GM21786 (cell line): ENCODE measurements around the gene CDT1.
A peak's percentile ranks its signal among the peaks of the same experiment; 100 is the strongest.
"Not testable (repeated sequence)": the region's sequence is repeated elsewhere in the genome, so short reads cannot be mapped to it uniquely, and the experiment has no call there.

Source experiments
- ATAC-seq: cut with Tn5 transposase; IDR thresholded peaks from one replicate; pipeline ENCODE4 v1.9.1; 2021; ENCODE audit not compliant: unreplicated experiment

CDT1 gene

DNA sequence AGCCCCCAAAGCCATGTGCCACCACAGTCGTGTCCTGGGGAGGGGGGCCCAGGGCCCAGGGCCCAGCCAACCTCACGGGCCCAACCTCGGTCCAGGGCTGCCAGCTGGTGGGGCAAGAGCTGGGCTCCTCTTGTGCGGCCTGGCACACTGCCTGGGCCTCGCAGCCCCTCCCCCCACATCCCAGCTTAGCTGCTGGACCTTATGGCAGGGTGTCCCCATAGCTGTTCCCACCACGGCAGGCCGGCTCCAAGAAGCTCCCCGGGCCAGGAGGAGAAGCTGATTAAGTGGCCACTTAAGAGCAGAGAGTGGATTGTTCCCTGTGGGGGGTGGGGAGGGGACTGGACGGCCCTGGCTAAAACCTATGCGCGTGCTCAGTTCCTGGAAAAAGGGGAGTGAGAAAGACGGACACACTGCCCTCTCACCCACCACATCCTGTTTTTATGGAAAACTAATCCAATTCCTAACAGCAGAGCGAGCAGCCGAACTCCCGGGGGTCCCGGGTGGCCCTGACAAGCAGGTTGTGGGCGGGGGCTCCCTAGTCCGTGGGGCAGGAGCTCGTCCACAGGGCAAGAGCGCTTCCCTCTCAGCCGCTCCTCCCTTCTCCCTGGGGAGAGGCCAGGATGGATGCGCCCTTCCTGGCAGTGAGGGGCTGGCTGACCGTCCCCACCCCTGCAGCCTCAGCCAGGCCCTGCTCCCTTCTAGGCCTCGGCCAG, 35.4 kb upstream of the CDT1 start:
- ATAC-seq, result no peak

DNA sequence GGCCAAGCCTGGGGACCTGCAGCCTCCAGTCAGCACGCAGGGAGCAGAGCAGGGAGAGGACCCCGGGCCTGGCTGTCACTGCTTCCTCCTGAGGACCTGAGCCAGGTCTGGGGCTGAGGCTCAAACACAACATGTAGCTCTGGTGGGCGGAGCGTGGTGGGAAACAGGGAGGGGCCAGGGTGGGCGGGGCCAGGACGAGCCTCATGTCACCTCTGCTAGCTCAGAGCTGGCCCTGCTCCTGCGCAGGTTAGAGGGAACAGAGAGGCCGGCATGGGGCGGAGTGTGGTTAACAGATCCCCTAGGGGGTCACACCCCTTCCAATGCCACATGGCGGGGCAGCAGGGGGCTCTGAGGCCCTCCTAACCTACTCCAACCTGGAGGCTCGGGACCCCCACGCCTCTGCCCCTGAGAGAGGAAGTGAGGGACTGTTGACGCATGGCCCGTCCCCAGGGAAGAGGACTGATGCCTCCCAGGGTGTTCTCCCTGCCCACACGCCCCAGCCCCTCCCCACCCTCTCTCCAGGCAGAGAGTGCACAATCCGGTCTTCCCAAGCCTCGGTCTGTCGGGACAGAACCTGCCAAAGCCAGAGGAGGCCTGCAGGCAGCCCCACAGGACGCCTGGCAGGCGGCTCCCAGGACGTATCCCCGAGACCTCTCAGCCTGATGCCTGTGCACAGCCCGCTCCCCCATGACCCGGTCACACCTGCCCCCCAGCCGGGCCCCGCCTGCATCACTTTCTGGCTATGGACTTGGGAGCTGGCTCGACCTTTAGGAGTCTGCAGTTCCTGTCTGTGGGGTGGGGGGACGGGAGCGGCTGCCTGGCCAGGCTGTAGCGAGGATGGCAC, 33.8 kb upstream of the CDT1 start:
- ATAC-seq, result no peak

DNA sequence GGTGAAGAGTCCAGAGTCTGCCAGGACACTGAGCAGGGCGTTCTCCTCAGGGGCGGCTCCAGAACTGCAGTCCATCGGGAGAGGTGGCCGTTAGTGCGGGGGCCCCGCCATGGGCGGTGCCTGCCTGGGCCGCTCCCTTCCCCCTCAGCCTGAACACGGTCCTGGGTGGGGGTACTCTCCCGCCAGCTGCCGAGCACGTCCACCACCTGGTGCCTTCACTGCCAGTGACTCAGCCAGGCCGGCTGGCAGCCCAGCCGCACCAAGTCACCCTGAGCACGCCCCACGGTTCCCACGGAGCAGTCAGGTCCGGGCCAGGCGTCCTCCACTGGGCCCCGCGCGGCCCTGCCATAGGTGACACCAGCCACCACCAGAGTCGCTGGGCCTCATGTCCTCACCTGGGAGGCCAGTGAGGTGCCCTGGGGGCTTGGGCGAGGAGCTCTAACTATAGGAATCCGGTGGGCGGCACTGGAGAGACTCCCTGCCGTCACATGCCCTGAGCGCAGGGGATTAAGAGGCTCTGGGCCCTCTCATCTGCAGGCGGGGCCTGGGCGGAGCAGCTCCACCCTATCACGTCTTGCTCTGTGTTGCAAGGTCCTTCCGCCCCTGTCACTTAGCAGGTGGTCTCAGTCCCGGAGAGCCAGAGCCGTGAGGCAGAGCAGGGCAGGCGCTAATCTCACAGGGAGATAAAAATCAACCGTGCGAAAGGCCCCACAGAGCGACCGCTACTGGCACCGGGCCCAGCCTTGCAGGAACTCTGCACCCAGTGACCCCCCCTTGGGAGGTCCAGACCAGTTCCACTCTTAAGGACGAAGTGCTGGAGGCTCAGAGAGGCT, 32.9 kb upstream of the CDT1 start:
- ATAC-seq, result no peak

DNA sequence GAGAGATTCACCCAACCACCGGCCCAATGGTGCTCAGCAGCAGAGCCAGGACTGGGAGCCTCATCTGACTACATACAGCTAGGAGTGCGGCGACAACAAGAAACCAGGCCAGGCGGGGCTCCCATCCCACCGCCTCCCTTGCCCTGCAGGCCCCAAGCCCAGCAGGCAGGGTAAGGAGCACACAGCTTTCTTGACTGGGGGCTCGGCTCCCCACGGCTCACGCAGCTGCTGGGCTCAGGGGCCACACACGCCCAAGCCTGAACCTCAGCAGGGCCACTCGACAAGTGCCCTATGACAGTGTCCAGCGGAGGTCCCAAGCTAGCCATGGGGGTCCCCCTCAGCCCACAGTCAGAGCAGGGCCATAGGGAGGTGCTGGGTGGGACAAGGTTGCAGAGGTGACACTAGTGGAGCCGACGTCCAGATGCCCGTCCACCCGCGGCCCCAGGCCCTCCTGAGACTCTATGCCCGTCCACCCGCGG, 32.3 kb upstream of the CDT1 start:
- ATAC-seq, result no peak

DNA sequence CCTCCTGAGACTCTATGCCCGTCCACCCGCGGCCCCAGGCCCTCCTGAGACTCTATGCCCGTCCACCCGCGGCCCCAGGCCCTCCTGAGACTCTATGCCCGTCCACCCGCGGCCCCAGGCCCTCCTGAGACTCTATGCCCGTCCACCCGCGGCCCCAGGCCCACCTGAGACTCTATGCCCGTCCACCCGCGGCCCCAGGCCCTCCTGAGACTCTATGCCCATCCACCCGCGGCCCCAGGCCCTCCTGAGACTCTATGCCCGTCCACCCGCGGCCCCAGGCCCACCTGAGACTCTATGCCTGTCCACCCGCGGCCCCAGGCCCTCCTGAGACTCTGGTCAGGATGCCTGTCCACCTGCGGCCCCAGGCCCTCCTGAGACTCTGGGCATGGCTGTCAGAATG, 31.8 kb upstream of the CDT1 start:
- not testable (repeated sequence) for ATAC-seq

DNA sequence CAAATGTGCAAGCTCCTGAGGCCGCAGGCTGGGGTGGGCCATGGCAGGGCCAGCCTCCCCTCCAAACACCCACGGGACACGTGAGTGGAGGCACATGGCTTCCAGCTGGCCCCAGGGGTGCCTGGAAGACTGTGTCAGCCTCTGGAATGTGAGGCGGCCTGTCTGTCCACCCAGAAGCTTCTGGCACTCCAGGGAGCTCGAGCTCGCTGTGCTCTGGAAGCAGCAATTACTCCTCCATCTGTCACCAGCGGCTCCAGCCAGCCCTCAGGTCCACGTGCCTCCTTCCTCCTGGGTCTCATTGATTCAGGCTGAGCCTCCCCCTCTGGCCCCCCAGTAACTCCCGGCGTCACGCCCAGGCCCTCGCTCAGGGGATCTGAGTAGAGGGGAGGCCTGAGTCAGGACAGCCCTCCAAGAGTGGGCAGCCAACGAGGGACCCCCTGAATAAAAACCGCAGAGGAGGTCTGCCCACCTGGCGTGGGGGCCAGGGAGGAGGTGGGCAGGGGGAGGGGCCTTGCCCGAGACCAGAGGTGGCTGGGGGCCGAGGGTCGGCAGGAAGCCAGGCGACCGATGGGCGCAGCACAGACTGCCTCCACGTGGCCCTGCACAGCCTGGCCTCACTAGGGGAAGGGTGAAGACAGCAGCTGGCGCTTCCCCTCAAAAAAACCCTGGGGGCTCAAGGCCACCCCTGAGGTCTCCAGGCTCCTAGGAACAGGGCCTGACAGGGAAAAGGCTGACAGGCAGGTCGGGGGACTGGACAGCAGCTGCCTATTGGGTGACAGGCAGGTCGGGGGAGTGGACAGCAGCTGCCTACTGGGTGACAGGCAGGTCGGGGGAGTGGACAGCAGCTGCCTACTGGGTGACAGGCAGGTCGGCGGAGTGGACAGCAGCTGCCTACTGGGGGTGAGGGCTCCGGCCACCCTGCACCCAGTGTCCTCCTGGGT, 30.4 kb upstream of the CDT1 start:
- ATAC-seq, result no peak

DNA sequence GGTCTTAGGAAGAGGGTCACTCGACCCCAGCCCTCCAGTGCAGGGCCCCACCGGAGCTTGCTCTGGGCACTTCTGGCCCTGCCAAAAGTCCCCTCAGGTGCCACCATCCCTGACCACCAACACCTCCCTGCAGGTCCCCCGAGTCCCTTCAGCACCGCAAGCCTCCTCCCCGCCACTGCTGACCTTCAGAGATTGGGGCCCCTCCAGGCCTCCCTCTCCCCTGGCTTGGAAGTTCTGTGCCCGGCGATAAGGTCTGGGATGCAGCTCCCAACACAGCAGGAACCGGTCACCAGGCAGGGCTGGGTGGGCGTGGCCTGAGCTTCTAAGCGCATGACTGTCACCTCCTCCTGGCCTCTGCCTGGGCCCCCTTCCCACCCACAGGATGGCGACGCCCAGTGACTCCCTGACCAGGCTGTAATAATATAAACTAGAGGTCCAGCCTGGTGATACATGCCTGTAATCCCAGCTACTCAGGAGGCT, 29.7 kb upstream of the CDT1 start:
- ATAC-seq, result no peak

DNA sequence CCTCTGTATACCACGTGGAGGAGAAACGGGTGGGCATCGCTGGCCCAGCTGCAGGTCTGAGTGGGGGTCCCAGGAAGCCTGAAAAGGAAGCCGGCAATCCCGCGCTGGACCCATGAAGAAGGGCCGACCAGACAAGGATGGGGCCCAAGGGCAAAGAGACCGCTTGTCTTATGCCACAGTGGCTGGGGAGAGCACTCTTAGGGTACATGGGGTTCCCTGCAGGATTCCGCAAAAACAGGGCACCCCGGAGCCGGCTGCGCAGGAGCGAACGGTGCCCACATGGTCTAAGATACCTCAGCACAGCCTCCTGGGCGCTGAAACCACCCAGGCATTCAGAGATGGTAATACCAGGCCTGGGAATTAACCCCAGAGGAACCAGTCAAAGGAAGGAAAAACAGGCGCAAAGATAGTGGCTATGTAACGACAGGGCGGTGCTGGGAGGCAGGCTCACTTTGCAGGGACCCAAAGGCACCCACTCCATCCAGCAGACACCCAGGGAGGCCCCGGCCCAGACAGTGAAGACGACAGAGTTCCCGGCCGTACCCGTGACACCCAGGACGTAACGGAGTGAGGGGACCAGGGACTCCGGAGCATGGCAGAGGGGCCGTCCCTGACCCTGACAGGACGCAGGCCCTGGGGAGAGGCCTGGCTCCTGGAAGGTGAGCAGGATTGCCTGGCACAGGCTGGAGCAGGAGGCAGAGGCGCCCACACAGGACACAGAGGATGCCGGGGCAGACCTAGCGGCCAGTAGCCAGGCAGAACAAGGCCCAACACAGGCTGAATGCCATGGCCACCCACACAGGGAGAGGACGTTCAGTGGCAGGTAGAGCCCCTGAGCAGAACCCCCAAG, 28.8 kb upstream of the CDT1 start:
- no peak for ATAC-seq

DNA sequence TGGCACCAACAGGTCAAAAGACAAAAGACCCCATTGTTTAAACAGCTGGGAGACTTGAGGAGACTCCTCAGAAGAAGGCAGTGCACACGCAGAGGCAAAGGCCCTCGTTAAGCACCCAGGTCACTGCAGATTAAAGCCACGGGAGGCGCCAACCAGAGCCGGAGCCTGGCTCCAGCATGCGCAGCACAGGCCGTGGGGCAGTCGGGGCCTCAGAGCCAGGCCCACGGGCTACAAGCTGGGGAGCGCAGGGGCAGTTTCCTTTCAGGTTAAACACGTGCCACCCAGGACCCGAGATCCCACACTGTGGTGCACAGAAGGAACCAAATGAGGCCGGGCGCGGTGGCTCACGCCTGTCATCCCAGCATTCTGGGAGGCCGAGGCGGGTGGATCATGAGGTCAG, 27.8 kb upstream of the CDT1 start:
- no peak for ATAC-seq

DNA sequence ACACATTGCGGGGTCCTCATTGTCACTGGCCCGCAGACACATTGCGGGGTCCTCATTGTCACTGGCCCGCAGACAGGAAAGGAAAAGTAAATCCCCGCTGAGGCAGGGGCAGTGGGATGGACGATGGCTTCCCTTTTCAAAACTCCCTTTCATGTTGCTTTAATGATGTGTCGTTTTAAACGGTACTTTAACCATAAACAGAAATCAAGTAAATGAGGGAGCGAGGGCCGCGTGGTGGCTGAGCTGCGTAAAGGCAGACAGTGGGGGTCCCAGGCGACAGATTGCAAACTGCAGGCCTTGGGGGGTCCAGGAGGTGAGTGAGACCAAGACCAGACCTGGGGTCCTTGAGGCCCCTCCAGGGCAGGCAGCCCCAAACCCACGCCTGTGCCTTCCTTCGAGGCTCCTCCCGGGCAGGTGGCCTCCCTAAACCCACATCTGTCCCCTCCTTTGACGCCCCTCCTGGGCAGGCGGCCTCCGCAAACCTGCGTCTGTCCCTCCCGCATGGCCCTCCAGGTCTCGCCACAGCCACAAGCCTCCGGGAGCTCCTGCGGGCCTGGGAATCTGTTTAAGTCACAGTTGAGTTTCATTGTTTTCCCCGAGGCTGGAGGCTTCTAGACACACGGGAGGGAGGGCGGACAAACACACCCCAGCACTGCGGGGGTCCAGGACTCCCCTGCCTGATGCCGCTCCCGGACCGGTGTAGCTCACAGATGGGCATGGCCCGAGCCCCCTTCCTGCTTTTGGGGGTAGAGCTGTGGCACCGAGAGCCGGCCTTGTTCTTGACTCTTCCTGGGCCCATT, 25.9 kb upstream of the CDT1 start:
- no peak for ATAC-seq

DNA sequence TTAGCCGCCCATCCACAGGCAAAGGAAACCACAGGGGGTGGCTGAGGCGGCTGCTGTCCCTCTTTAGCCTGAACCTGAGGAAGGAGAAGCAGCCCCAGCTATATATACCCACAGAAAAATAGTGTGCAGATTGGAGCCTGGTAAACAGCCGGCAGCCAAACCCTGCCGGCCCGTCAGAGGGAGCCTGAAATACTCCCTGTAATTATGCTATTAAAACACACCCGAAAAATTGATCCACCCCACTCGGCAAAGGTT, 25.4 kb upstream of the CDT1 start:
- no peak for ATAC-seq

DNA sequence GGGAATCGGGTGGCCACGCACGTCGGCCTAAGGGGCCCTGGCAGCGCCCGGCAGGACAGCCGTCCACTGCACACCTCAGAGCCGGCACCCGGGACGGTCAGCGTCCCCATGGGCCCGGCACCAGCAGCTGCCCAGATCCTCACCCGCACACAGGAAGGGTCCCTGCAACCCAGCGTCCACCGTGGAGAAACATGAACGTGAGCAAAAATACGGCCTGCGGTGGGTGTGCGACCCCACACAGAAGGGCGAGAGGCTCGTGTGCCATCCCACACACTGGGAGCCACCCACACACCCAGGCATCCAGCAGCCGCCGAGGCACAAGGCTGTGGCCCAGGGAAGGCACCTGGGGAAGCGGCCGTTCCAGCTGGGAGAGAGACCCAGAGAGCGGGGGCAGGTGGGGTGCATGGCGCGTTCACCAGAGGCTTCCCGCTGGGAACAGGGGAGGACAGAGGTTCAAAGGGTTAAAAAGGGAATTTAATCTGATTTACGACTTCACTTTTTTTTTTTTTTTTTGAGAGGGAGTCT, 25.0 kb upstream of the CDT1 start:
- ATAC-seq, result no peak

DNA sequence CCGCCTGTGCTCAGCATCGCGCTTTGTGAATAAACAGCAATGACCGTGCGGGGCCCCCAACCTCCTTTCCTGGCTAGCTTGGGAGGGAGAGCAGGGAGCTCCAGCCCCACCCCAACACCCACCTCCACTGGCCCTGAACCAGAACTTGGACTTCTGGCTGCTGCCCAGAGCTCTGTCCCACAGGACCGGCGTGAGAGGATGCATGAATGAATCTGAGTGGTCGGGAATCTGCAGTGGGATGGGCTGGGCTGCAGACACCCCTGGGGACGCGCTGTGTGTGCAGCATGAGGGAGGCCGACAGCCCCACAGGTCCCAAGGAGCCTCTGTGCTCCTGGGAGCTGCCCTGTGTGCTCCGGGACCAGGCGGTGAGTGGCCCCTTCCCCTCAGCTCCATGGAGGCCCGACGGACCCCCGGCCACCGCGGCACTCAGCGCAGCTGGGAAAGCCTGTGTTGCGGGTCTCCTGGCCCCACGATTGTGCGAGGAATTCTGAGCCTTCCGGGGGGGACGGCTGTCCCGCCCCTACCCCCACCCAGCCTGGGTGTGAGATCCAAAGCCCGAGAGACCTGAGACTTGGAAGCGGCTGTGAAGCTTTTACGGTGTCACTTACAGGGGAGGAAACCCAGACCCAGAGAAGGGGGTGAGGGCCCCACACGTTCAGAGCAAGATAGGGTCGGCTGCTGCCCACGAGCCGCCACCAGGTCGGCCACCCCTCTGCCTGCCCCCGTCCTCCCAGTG, 24.0 kb upstream of the CDT1 start:
- no peak for ATAC-seq

DNA sequence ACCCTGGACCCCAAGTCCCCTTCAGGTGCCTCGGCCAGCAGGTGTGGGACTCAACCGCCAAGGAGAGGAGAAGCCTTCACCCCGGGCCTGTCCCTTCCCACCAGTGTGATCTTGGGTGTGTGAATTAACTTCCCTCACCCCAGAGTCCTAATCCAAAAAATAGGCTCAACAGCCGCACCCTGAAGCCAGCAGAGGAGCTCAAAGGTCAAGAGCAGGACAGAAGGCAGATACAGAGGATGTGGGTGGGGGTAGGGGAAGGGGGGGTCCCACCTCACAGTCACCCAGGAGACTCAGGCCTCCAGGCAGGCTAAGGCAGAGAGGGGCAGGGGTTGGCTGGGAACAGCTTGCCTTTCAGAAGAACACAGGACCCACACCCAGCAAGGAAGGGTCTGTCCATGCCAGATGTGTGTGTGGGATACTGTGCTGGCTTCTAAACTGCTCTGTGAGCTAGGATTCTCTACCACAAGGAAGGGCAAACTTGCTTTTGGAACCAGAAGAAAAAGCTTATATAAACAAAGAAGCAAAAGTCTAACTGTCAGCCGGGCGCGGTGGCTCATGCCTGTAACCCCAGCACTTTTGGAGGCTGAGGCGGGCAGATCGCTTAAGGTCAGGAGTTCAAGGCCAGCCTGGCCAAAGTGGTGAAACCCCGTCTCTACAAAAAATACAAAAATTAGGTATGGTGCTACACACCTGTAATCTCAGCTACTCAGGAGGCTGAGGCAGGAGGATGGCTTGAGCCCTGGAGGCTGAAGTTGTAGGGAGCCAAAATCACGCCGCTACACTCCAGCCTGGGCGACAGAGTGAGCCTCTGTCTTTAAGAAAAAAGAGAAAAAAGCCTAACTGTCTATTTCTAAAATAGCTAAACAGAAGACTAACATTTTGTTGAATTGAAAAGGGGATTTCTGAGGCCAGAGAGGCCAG, 23.2 kb upstream of the CDT1 start:
- ATAC-seq, result no peak

DNA sequence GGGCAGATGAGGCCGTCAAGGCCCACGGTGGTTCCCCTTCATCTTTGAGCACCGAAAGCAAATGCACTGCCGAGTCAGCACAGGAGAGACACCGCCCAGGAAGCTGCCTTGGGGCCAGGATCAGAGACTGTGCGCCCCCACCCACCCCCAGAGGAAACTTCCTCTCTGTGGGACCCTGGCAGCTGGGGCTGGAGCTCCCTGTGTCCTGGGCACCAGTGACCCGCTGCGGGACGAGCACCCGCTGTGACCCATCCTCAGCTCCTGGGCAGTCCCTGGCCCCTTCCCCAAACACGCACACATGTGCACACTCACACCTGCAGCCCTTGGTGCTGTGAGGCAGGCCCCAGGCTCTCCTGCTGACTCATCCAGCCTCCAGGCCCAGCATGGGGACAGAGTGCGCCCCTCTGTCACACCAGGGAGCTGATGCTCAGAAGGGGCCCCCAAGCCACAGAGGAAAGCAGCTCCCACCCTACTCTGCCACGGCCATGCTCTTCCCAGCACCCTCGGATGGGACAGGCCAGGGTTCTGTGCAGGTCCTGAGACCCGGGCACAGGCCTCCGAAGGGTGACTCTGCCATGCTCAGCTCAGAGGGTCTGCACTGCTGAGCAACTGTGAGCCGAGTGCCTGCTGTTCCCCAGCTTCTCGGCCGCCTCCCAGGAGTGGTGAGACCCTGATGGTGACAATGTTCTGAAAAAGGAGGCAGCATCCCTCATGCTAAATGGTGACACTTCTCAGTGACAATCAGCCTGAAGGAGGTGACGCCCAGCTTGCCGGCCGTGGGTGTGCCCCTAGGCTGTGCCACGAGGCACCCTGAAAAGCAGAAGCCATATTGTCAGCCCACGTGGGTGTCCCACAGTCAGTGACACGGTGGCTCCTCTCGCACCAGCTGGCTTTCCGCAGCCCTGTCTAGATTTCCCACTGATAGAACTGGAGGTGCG, 22.2 kb upstream of the CDT1 start:
- ATAC-seq, result peak; percentile 41
